Uterus (tissue), 2 donors: ENCODE measurements around the gene MAB21L4.

Experiments used
- POLR2A ChIP-seq, 2 donors: fragments of 450-650 bp; IDR thresholded peaks; one replicate each; pipeline ENCODE4 v1.6.1; 2016; ENCODE audit warnings: antibody characterized with exemption in 2 of 2, mild to moderate bottlenecking in 1 of 2, moderate library complexity in 1 of 2
- TF ChIP-seq, protein P1 (sequence below), 4 experiments: fragments of 200-600 bp in 2 of 4; fragments of 450-650 bp in 2 of 4; sonication (generic) in 2 of 4; IDR thresholded peaks; one replicate each; pipeline ENCODE4 v1.5.1; 2016 to 2019; ENCODE audit warnings: antibody characterized with exemption in 4 of 4, mild to moderate bottlenecking in 2 of 4, moderate library complexity in 1 of 4

DNA sequence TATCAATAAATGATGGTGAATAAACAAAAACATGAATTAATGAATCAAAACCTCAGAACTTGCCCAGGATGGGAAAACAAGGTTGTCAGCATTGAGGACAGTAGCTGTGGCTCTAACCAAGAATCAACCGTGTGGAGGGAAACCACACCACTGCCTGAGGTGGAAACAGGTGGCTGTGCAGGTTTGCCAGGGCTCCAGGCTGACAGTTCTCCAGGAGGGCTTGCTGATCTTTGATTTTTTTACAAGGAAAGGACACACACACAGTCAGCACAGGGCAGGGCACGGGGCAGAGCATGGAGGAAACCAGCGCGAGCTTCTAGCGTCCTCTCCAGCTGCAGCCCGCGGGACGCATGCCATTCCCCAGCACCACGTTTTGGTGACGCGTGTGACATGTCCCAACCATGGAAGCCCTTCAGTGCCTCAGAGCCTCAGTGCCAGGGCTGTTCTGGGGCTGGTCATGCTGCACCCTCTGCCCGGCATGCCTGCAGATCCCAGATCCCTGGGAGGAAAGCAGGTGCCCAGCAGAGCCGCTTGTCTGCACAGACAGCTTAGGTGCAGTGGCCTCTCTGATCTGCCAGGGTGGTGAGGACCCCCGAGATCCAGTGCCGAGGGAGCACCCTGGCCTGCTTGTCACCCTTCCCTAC, 43.2 kb downstream of the MAB21L4 start:
- TF ChIP-seq, protein P1, sequence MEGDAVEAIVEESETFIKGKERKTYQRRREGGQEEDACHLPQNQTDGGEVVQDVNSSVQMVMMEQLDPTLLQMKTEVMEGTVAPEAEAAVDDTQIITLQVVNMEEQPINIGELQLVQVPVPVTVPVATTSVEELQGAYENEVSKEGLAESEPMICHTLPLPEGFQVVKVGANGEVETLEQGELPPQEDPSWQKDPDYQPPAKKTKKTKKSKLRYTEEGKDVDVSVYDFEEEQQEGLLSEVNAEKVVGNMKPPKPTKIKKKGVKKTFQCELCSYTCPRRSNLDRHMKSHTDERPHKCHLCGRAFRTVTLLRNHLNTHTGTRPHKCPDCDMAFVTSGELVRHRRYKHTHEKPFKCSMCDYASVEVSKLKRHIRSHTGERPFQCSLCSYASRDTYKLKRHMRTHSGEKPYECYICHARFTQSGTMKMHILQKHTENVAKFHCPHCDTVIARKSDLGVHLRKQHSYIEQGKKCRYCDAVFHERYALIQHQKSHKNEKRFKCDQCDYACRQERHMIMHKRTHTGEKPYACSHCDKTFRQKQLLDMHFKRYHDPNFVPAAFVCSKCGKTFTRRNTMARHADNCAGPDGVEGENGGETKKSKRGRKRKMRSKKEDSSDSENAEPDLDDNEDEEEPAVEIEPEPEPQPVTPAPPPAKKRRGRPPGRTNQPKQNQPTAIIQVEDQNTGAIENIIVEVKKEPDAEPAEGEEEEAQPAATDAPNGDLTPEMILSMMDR (IDR thresholded peaks at IDR 0.05) = no peak
- no peak for TF ChIP-seq POLR2A (IDR thresholded peaks at IDR 0.05)
